HG03095 (cell line): Measurements from ENCODE around the gene CHST12.

ENCODE experiments used
- ATAC-seq: cut with Tn5 transposase; IDR thresholded peaks from one replicate; pipeline ENCODE4 v1.9.1; 2021; ENCODE audit warnings: moderate library complexity; ENCODE audit not compliant: unreplicated experiment

CHST12 gene

GRCh38 chr7:2433713-2434550 lies 30.5 kb downstream of the CHST12 start:
- no peak for ATAC-seq

- no peak for ATAC-seq
Observed at GRCh38 chr7:2435146-2435545, 31.7 kb downstream of the CHST12 start.

DNA sequence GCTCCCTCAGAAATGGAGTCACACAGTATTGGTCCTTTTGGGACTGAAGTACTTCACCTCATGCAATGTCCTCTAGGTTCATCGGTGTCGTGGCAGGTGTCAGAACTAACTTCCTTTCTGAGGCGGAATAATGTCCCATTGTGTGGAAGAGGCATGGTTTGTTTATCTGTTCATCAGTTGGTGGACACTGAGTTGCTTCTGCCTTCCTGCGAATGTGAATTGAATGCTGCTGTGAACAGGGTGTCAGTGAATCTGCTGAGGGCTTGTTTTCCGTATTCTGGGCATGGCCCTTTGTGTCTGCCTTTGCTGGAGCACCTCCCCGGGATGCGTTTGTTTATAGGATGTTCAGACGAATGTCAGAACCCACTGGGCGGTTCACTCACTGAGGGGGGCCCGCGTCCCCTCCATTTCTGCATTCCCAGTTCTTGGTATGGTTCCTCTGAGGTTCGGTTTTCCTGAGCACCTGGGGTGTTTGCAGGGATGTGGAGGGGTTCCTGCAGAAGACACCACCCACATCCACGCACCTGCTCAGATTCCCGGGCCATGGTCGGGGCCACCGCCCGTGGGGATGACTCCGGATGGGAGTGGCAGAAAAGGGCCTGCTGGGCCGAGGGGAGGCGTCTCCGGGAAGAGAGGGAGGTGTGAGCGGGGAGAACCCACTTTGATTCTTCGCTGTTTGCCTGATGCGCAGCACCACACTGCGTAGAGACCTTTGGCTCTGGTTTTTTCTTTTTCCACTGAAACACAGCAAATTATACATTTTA lies 33.1 kb downstream of the CHST12 start:
- no peak for ATAC-seq

DNA sequence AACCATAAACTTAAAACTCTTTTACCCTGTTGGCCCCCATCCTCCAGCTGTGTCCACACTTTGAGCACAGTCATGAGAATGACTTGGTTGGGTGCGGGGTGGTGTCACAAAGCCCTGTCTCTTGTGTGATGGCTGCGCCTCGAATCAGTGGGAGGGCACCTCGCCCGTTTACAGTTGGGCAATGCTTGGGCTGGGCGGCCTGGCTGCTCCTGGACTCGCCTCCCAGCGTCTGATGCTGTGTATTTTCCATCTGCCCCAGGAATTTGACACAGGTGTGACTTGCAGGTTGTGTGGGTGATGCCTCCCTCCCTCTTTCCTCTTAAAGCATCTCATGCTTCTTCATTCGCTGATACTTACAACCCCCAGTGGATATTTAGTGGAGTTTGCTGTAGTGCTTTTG lies 33.7 kb downstream of the CHST12 start:
- no peak for ATAC-seq

GRCh38 chr7:2437537-2438148 lies 34.2 kb downstream of the CHST12 start:
- ATAC-seq, result no peak

- ATAC-seq, result no peak
Observed at GRCh38 chr7:2438186-2438585, 34.8 kb downstream of the CHST12 start.

DNA sequence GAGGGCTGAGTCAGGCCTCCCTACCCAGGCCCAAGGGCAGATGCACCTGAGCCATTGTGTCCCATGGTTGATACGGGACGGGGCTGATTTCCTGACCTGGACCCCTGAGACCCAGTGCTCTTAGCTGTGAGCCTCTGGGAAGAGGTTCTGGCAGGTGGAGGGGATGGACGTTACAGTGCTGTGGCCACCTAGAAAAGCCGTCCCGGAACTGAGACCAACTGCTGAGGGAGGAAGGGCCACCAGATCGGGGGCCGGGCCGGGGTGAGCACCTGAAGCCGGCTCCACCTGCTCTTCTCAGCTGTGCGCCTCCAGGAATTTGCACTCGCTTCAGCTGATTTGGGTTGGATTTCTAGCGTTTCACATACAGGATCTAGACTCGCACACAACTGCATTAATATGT lies 35.4 kb downstream of the CHST12 start:
- no peak for ATAC-seq

DNA sequence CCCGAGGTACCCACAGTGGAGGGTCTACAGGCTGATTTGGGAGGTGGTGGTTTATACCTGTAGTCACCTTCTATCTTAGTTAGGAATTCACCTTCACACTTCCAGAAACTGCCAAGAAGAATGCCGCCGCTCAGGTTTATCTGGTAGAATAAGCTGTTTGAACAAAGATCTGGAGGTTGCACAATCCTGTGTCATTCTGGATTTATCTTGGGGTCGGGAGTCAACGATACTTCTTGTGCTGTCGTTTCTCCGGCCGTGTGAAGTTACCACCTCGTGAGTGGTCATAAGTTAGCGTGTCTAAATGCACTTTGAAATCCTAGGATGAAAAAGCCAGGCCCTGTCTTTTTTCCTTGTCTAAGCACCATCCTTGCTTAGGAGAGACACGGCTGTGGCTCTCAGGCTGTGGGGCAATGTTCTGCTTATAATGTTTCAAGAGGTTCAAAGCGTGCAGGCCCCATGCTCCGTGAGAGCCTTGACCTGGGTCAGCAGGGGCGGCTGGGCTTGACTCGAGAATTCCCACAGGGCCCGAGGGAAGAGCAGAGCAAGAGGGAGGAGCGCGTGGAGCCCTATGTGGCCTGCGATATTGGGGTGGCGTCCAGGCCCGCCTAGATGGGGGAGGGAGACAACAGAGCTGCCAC lies 37.3 kb downstream of the CHST12 start:
- ATAC-seq, result no peak

GRCh38 chr7:2441430-2442058 lies 38.1 kb downstream of the CHST12 start:
- no peak for ATAC-seq

GRCh38 chr7:2443491-2443890 lies 40.1 kb downstream of the CHST12 start:
- no peak for ATAC-seq

GRCh38 chr7:2444476-2444875 lies 41.1 kb downstream of the CHST12 start:
- no peak for ATAC-seq

GRCh38 chr7:2445047-2445446 lies 41.6 kb downstream of the CHST12 start:
- ATAC-seq, result no peak

DNA sequence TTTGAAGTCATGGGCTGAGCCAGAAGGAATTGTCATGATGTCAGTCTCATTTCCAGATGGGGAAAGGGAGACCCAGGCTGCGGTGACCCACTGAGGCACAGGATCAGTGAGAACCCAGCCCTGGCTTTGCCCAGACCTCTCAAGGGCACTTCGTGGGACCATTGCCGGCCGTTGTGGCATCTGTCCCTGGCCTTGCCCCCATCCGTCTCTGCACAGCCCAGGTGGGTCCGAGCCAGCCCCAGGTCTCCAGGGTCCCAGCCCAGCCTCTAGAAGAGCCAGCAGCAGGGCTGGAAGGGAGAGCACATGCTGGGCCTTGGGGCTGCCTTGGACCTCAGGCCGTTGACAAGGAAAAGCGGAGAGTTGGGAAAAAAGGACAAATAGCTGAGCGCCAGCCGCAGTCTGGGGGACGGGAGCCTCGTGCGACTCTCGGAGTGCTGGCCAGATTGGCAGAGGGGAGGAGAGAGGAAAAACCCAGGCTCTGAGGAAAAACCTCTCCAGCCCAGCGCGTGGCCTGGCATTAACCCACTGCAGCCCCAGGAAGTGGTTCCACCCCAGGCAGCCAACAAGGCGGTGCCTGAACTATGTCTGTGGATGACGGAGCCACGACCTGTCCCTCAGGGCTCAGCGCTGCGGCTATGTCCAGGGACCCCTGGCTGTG lies 42.6 kb downstream of the CHST12 start:
- no peak for ATAC-seq

GRCh38 chr7:2446676-2447075 lies 43.3 kb downstream of the CHST12 start:
- ATAC-seq, result no peak

GRCh38 chr7:2450198-2451107 lies 47.0 kb downstream of the CHST12 start:
- ATAC-seq, result no peak

GRCh38 chr7:2451171-2452073 lies 48.0 kb downstream of the CHST12 start:
- ATAC-seq, result peak; percentile 79

DNA sequence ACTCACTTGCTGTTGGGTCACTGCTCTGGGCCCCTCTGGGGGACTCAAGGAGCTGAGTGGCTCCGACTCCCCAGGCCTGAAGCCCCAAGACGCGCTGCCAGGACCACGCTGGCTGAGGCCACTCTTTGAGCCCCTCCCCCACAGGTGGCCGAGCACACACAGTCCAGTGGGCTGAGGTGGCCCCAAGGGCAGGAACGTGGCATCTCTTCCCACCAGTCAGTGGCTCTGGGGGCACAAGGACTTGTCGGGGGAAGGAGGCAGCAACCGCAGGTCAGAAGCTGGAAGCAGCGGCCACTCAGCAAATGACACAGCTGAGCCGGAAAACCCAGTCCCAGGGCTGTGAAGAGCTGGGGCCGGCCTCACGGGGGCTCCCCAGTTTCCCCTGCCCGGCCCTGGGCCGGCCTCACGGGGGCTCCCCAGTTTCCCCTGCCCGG lies 48.7 kb downstream of the CHST12 start:
- no peak for ATAC-seq

DNA sequence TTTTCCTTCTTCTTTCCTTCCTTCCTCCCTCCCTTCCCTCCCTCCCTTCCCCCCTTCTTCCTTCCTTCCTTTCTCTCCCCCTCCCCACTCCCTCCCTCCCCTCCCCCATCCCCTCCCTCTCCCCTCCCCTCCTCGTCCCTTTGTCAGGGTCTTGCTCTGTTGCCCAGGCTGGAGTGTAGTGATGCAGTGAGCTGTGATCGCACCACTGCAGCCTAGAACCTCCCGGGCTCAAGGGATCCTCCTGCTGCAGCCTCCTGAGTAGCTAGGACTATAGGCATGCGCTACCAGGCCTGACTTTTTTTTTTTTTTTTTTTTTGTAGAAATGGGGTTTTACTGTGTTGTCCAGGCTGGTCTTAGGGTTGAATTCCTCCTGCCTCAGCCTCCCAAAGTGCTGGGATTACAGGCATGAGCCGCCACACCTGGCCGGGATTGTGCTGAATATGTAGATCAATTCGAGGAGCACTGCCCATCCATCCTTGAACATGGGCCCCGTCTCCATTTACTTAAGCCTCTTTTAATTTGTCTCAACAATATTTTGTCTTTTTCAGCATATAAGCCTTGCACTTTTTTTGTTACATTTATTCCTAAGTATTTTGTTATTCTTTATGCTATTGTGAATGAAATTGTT lies 49.3 kb downstream of the CHST12 start:
- ATAC-seq, result no peak
